H1 (cell line): ENCODE measurements around the gene RELN. TPM values are rescaled to one million over a fixed set of nuclear protein-coding genes. Genes with fewer than 3 reads are reported as not detected.
A peak's percentile ranks its signal among the peaks of the same experiment; 100 is the strongest.

Experiments
- CTCF ChIA-PET: fragments of 300-600 bp; sonication (Branson Sonifier 250); formaldehyde crosslinking; loops from one replicate; lab custom pipeline; 2021; ENCODE audit not compliant: partially characterized antibody; lab: Charles Lee
- POLR2A ChIA-PET: fragments of 300-600 bp; sonication (Branson Sonifier 250); formaldehyde crosslinking; loops from one replicate; lab custom pipeline; 2021; ENCODE audit warnings: inconsistent platforms; ENCODE audit not compliant: partially characterized antibody; lab: Charles Lee
- DNase-seq, 2 experiments: peaks; one replicate each; pipeline versions ENCODE4 v3.0.0 to v3.0.0-alpha.2; 2010 to 2022; ENCODE audit warnings: low spot score in 2 of 2, low read depth in 1 of 2, mixed read lengths in 1 of 2
- FAIRE-seq: peaks from 2 replicates; lab custom pipeline; 2011; peaks lifted over from hg19 to GRCh38; lab: Jason Lieb, UNC
- H2AFZ ChIP-seq: 2 replicates; pipeline ENCODE4 v1.8.1; 2012; ENCODE audit warnings: low read length, inconsistent platforms
- H2AK5ac ChIP-seq: 2 replicates; pipeline ENCODE4 v1.6.1; 2013; ENCODE audit warnings: low read depth, low read length
- H2BK120ac ChIP-seq: replicated peaks from 2 replicates; pipeline ENCODE3; 2013; ENCODE audit warnings: low read depth, low read length, inconsistent platforms
- H2BK12ac ChIP-seq: 2 replicates; pipeline ENCODE4 v1.6.1; 2013; ENCODE audit warnings: low read depth, low read length
- H2BK15ac ChIP-seq: 2 replicates; pipeline ENCODE4 v1.6.1; 2013; ENCODE audit warnings: low read length
- H2BK20ac ChIP-seq: 2 replicates; pipeline ENCODE4 v1.6.1; 2013; ENCODE audit warnings: low read length
- H2BK5ac ChIP-seq: 2 replicates; pipeline ENCODE4 v1.6.1; 2013; ENCODE audit warnings: low read depth, low read length
- H3K14ac ChIP-seq: 2 replicates; pipeline ENCODE4 v1.6.1; 2013; ENCODE audit warnings: inconsistent platforms; ENCODE audit not compliant: insufficient read length
- H3K18ac ChIP-seq: 2 replicates; pipeline ENCODE4 v1.6.1; 2013; ENCODE audit warnings: low read length; ENCODE audit errors: extremely low read depth
- H3K23ac ChIP-seq: 2 replicates; pipeline ENCODE4 v1.6.1; 2013; ENCODE audit warnings: inconsistent platforms; ENCODE audit not compliant: insufficient read length
- H3K23me2 ChIP-seq: 2 replicates; pipeline ENCODE4 v1.6.1; 2013; ENCODE audit warnings: low read depth, low read length
- H3K27ac ChIP-seq: 2 replicates; pipeline ENCODE4 v1.6.1; 2011; ENCODE audit warnings: low read depth, low read length, inconsistent platforms
- H3K27me3 ChIP-seq, 4 experiments: replicated peaks in 1 of 4; 1 replicate in 1 of 4; 2 replicates in 3 of 4; pipeline versions ENCODE4 v1.6.1 to v1.8.1; 2011 to 2013; ENCODE audit warnings: low read length in 3 of 4, mild to moderate bottlenecking in 3 of 4, inconsistent platforms in 2 of 4, mixed read lengths in 2 of 4, moderate library complexity in 1 of 4; ENCODE audit not compliant: control insufficient read depth in 3 of 4, insufficient read depth in 3 of 4; ENCODE audit errors: extremely low read depth in 1 of 4
- H3K36me3 ChIP-seq, 4 experiments: 2 replicates each; pipeline versions ENCODE4 v1.6.1 to v1.8.1; 2011 to 2013; ENCODE audit warnings: mild to moderate bottlenecking in 4 of 4, low read length in 3 of 4, moderate library complexity in 2 of 4, control low read depth in 1 of 4, inconsistent platforms in 1 of 4; ENCODE audit not compliant: insufficient read depth in 4 of 4, control insufficient read depth in 2 of 4
- H3K4ac ChIP-seq: replicated peaks from 2 replicates; pipeline ENCODE3; 2013; ENCODE audit warnings: low read length, low read depth, mixed read lengths, inconsistent platforms; ENCODE audit not compliant: insufficient read length
- H3K4me1 ChIP-seq, 4 experiments: replicated peaks in 1 of 4; 1 replicate in 1 of 4; 2 replicates in 3 of 4; pipeline versions ENCODE4 v1.6.1 to v1.8.1; 2011 to 2013; ENCODE audit warnings: low read length in 3 of 4, inconsistent platforms in 2 of 4, mixed read lengths in 1 of 4; ENCODE audit not compliant: insufficient read depth in 4 of 4, control insufficient read depth in 3 of 4
- H3K4me2 ChIP-seq, 2 experiments: 2 replicates each; pipeline versions ENCODE4 v1.6.1 to v1.8.1; 2011 to 2013; ENCODE audit warnings: low read depth in 2 of 2, low read length in 2 of 2, control low read depth in 1 of 2, inconsistent platforms in 1 of 2, mild to moderate bottlenecking in 1 of 2; ENCODE audit not compliant: insufficient read depth in 1 of 2
- H3K4me3 ChIP-seq, 4 experiments: fragments of 200-600, 300-600 bp in 1 of 4; sonication (generic), shearing (Covaris generic), sonication (Bioruptor Twin) in 1 of 4; 2 replicates each; pipeline versions ENCODE4 v1.5.1 to v1.8.1; 2011 to 2016; ENCODE audit warnings: low read length in 4 of 4, low read depth in 3 of 4, control low read depth in 2 of 4, inconsistent platforms in 2 of 4, mild to moderate bottlenecking in 2 of 4, mixed read lengths in 1 of 4, moderate library complexity in 1 of 4; ENCODE audit not compliant: insufficient read depth in 2 of 4; ENCODE audit errors: extremely low read depth in 1 of 4
- H3K56ac ChIP-seq: replicated peaks from 2 replicates; pipeline ENCODE3; 2013; ENCODE audit warnings: low read depth, mild to moderate bottlenecking, mixed read lengths, low read length, inconsistent platforms; ENCODE audit not compliant: insufficient read length
- H3K79me1 ChIP-seq: 2 replicates; pipeline ENCODE4 v1.6.1; 2013; ENCODE audit warnings: low read depth, low read length, control low read depth
- H3K79me2 ChIP-seq, 2 experiments: 2 replicates each; pipeline versions ENCODE4 v1.6.1 to v1.8.1; 2012 to 2013; ENCODE audit warnings: low read length in 2 of 2, mild to moderate bottlenecking in 2 of 2, inconsistent platforms in 1 of 2; ENCODE audit not compliant: insufficient read depth in 2 of 2, control insufficient read depth in 1 of 2
- H3K9ac ChIP-seq, 4 experiments: replicated peaks in 1 of 4; 1 replicate in 1 of 4; 2 replicates in 3 of 4; pipeline versions ENCODE4 v1.6.1 to v1.8.1; 2011 to 2013; ENCODE audit warnings: low read depth in 3 of 4, low read length in 3 of 4, control low read depth in 2 of 4, mild to moderate bottlenecking in 2 of 4, moderate library complexity in 2 of 4, inconsistent platforms in 1 of 4; ENCODE audit errors: extremely low read depth in 1 of 4
- H3K9me3 ChIP-seq, 2 experiments: 2 replicates each; pipeline versions ENCODE4 v1.6.1 to v1.8.1; 2012 to 2013; ENCODE audit warnings: mild to moderate bottlenecking in 2 of 2, moderate library complexity in 2 of 2, control low read depth in 1 of 2, inconsistent platforms in 1 of 2, low read depth in 1 of 2, low read length in 1 of 2, mixed read lengths in 1 of 2; ENCODE audit not compliant: insufficient read depth in 2 of 2
- H4K20me1 ChIP-seq, 2 experiments: replicated peaks in 1 of 2; 2 replicates each; pipeline versions ENCODE3 to v1.8.1; 2011 to 2013; ENCODE audit warnings: inconsistent platforms in 2 of 2, low read length in 2 of 2, mild to moderate bottlenecking in 1 of 2; ENCODE audit not compliant: insufficient read depth in 2 of 2, control insufficient read depth in 1 of 2
- H4K5ac ChIP-seq: 2 replicates; pipeline ENCODE4 v1.6.1; 2013; ENCODE audit warnings: low read length, low read depth, mixed read lengths, inconsistent platforms; ENCODE audit not compliant: insufficient read length
- H4K8ac ChIP-seq: 2 replicates; pipeline ENCODE4 v1.8.0; 2013; ENCODE audit warnings: mild to moderate bottlenecking, moderate library complexity, low read length, inconsistent platforms; ENCODE audit not compliant: insufficient read depth; ENCODE audit errors: extremely low read depth
- H4K91ac ChIP-seq: replicated peaks from 2 replicates; pipeline ENCODE3; 2013; ENCODE audit warnings: low read length, mixed read lengths, inconsistent platforms; ENCODE audit not compliant: insufficient read length
- CHD1 ChIP-seq: IDR thresholded peaks from 2 replicates; pipeline ENCODE4 v1.6.1; 2012; ENCODE audit warnings: low read depth, low read length, improper control_type of control experiment
- EGR1 ChIP-seq: IDR thresholded peaks from 2 replicates; pipeline ENCODE4 v1.6.1; 2011; ENCODE audit warnings: low read depth, low read length, borderline replicate concordance
- KDM4A ChIP-seq: IDR thresholded peaks from one replicate; pipeline ENCODE4 v1.7.1; 2012; ENCODE audit warnings: low read depth, mild to moderate bottlenecking, moderate library complexity, low read length, inconsistent platforms; ENCODE audit not compliant: severe bottlenecking
- RFX5 ChIP-seq: IDR thresholded peaks from 2 replicates; pipeline ENCODE4 v1.6.1; 2011; ENCODE audit warnings: low read depth, low read length, improper control_type of control experiment, borderline replicate concordance
- SP2 ChIP-seq: IDR thresholded peaks from 2 replicates; pipeline ENCODE4 v1.6.1; 2012; ENCODE audit warnings: mild to moderate bottlenecking, low read length, inconsistent platforms
- WGBS, 2 experiments: shearing (Covaris generic) in 1 of 2; methylation state at CpG; one replicate each; pipeline versions ENCODE4 v1.1.6 to v1.1.7; 2013 to 2015; ENCODE audit warnings: low lambda C conversion rate in 2 of 2, mixed read lengths in 2 of 2, inconsistent platforms in 1 of 2, low coverage in 1 of 2, missing lambda C conversion rate in 1 of 2; ENCODE audit not compliant: insufficient replicate concordance in 2 of 2, insufficient coverage in 1 of 2, insufficient read length in 1 of 2; ENCODE audit errors: extremely low coverage in 1 of 2, missing lambda C conversion rate in 1 of 2; 5-methylcytosine and 5-hydroxymethylcytosine counted together
- polyA plus RNA-seq, 7 experiments: library from polyadenylated mRNA; depleted of rRNA in 3 of 7; stranded (reverse) in 5 of 7; unstranded in 2 of 7; fragments of >200 nt in 5 of 7; fragments of 200-250 nt in 2 of 7; gene quantifications; 1 replicate in 5 of 7; 2 replicates in 1 of 7; 4 replicates in 1 of 7; pipeline versions ENCODE4 v1.2.1 to v1.2.3, GENCODE V29; 2011 to 2013; ENCODE audit warnings: missing spikeins in 2 of 7, mixed read lengths in 2 of 7
- total RNA-seq: library from RNA; stranded (reverse); fragmentation: NEBNext Ultra II Directional; extraction: Animal tissue kit (Norgen Biotek cat#: 25700); gene quantifications from 2 replicates; pipeline ENCODE4 v1.2.1, GENCODE V29; 2021

RELN gene
- total and polyA plus RNA-seq, 2 of the 8 experiments (the other 6 are each of a cell fraction or from before 2014, with no cell fraction given) = 0.03 to 0.07 TPM

DNA sequence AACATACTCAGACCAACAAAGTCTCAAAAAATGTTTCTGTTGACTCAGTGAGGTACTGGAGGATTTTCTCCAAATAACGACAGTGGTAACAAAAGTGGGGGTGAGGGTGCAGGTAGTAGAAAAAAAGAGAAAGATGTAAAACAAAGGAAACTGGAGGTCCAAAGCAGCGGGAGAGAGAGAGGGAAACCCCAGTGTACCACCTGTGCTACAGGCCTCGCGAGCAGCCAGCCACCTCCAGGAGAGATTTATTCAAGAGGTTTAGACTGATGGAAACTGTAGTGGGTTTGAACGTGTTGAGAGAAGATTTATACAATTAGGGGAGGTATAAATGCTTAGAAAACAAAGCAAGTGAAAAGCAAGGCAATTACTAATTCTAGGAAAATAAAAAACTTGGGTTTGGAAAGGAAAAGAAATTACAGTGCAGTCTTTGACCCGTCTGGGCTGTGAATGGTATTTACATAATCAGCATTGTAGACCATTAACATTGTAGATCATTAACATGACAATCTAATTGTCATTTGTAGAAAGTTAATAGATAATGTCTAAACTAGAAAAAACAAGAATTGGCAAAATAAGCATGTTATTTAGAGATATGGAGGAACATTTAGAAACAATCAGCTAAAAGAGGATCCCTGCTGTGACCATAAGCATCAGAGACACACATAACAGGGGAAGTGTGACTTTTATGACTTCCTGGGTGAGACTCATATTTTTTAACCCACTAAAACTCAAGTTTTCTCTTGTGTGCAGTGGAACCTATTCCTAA lies 180.0 kb downstream of the RELN start:
- Histone ChIP-seq H2BK5ac (no peak overlapping the region), H2BK20ac (no peak overlapping the region), H3K36me3 (no peaks in the 10 kb centered on the region), H3K4me2 (no peak overlapping the region), H3K9ac (no peak overlapping the region), H2AFZ (peak overlapping the region; percentile 60; the same call in 1 of the 2 replicates), H4K5ac (no peak overlapping the region), H3K4me1 (peaks cover 0 to 3% (median 0%) of the 10 kb centered on the region in 4 experiments; a peak in 1 of 7 replicates), H3K9me3 (no peaks in the 10 kb centered on the region), H3K23me2 (no peaks in the 10 kb centered on the region), H4K91ac (no peak overlapping the region), H3K4ac (no peak overlapping the region), H3K23ac (no peak overlapping the region), H3K14ac (no peak overlapping the region), H3K18ac (no peak overlapping the region), H3K27me3 (no peaks in the 10 kb centered on the region), H2BK12ac (no peak overlapping the region), H2BK15ac (no peak overlapping the region), H4K20me1 (no peaks in the 10 kb centered on the region), H3K79me1 (no peaks in the 10 kb centered on the region), H3K56ac (no peak overlapping the region), H3K79me2 (no peaks in the 10 kb centered on the region), H3K27ac (no peak overlapping the region), H3K4me3 (no peak overlapping the region), H2AK5ac (no peak overlapping the region), H4K8ac (no peak overlapping the region), H2BK120ac (no peak overlapping the region)
- no peak for TF ChIP-seq KDM4A
- TF ChIP-seq EGR1 = no peak
- TF ChIP-seq RFX5 = no peak
- no peak for TF ChIP-seq SP2
- no peak for TF ChIP-seq CHD1
- CTCF ChIA-PET = no interaction called here
- POLR2A ChIA-PET = no interaction called here
- DNase-seq (no peak), FAIRE-seq (no peak)
- 49% methylated on average over 6 of the region's 6 CpGs; no CpG with 5 or more reads in 1 of the 2 experiments for WGBS, 2 experiments
